RWPE2 (cell line): ENCODE results near the gene TNS3.

Source experiments
- ATAC-seq: fragments of 200-7000 bp; cut with Tn5 transposase; 3 replicates; pipeline ENCODE4 v1.9.1; 2021; ENCODE audit warnings: low read depth
- DNase-seq: peaks from one replicate; pipeline ENCODE4 v3.0.0-alpha.2; 2020; ENCODE audit warnings: low spot score
- H3K27ac ChIP-seq: fragments of 450-650 bp; 2 replicates; pipeline ENCODE4 v1.5.1; 2017; ENCODE audit warnings: mild to moderate bottlenecking; ENCODE audit not compliant: poor library complexity, severe bottlenecking
- H3K27me3 ChIP-seq: fragments of 250-450 bp; sonication (Bioruptor Pico); 2 replicates; pipeline ENCODE4 v1.5.1; 2021; ENCODE audit warnings: mild to moderate bottlenecking, moderate library complexity; ENCODE audit not compliant: insufficient read depth, poor library complexity, severe bottlenecking
- H3K36me3 ChIP-seq: fragments of 250-450 bp; sonication (Bioruptor Pico); 2 replicates; pipeline ENCODE4 v1.5.1; 2020; ENCODE audit warnings: low read depth, mild to moderate bottlenecking, moderate library complexity
- H3K4me1 ChIP-seq: fragments of 250-450 bp; sonication (Bioruptor Pico); 2 replicates; pipeline ENCODE4 v1.5.1; 2021; ENCODE audit warnings: mild to moderate bottlenecking, moderate library complexity; ENCODE audit not compliant: insufficient read depth, poor library complexity, severe bottlenecking
- H3K4me3 ChIP-seq: fragments of 250-450 bp; sonication (Bioruptor Pico); 2 replicates; pipeline ENCODE4 v1.5.1; 2021; ENCODE audit warnings: mild to moderate bottlenecking, moderate library complexity; ENCODE audit not compliant: severe bottlenecking
- H3K9me3 ChIP-seq: fragments of 250-450 bp; sonication (Bioruptor Pico); 2 replicates; pipeline ENCODE4 v1.5.1; 2021; ENCODE audit warnings: mild to moderate bottlenecking, moderate library complexity; ENCODE audit not compliant: severe bottlenecking
- TF ChIP-seq, protein P1 (sequence below): fragments of 450-650 bp; IDR thresholded peaks from one replicate; pipeline ENCODE4 v1.5.1; 2017; ENCODE audit warnings: mild to moderate bottlenecking, moderate library complexity; ENCODE audit not compliant: poor library complexity, severe bottlenecking

Gene TNS3

DNA sequence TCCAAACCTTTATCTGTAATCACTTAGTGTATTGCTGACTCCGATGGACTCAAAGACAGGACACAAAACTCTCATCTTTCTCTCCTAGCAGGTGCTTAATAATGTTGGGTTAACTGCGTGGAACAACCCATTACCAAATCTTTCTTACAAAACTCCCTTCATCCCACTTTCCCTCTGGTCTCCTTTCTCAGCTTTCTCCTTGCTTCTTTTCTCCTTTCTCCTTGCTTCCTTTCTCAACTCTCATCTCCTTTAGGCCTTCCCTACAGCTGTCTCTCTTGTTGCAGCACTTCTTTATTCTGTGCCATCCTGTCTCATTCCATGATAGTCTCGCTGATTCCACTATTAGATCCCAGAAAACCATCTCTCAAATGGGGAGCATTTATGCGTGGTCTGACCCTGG lies 67.5 kb downstream of the TNS3 start:
- H3K4me3 ChIP-seq = no peak overlapping the region
- ATAC-seq (no peak), DNase-seq (no peak)
- no peaks in the 10 kb centered on the region for H3K27me3 ChIP-seq
- no peak overlapping the region for H3K27ac ChIP-seq
- no peaks in the 10 kb centered on the region for H3K9me3 ChIP-seq
- H3K4me1 ChIP-seq = no peaks in the 10 kb centered on the region
- TF ChIP-seq, protein P1, sequence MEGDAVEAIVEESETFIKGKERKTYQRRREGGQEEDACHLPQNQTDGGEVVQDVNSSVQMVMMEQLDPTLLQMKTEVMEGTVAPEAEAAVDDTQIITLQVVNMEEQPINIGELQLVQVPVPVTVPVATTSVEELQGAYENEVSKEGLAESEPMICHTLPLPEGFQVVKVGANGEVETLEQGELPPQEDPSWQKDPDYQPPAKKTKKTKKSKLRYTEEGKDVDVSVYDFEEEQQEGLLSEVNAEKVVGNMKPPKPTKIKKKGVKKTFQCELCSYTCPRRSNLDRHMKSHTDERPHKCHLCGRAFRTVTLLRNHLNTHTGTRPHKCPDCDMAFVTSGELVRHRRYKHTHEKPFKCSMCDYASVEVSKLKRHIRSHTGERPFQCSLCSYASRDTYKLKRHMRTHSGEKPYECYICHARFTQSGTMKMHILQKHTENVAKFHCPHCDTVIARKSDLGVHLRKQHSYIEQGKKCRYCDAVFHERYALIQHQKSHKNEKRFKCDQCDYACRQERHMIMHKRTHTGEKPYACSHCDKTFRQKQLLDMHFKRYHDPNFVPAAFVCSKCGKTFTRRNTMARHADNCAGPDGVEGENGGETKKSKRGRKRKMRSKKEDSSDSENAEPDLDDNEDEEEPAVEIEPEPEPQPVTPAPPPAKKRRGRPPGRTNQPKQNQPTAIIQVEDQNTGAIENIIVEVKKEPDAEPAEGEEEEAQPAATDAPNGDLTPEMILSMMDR = no peak
- H3K36me3 ChIP-seq = peaks cover 11% of the 10 kb centered on the region; the same call in 1 of the 2 replicates

DNA sequence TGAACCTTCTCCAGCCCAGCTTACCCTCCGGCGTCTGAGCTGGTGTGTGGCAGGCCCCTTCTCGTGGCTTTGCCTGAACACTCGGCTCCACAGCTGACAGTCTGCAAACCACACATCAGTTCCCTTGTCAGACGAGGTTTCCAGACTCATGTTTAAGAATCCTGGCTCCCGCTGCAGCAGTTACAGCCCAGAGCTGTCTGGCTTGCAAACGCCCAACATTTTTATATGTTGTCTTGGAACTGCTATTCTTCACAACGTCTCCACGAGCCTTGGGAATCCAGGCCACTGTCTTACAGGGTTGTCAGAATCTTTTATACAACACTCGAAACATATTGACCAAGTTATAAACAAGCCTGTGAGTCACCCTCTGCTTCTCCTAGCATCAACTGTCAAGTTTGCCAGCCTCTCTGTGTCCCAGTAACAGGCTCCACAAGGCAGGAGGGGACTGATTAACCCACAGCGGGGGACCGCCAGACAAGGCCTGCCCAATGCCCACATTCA lies 68.1 kb downstream of the TNS3 start:
- no peaks in the 10 kb centered on the region for H3K9me3 ChIP-seq
- DNase-seq = no peak
- no peaks in the 10 kb centered on the region for H3K27me3 ChIP-seq
- no peak overlapping the region for H3K27ac ChIP-seq
- no peak overlapping the region for H3K4me3 ChIP-seq
- peaks cover 11% of the 10 kb centered on the region; the same call in 1 of the 2 replicates for H3K36me3 ChIP-seq
- TF ChIP-seq, protein P1 = no peak
- H3K4me1 ChIP-seq = no peaks in the 10 kb centered on the region
- no peak for ATAC-seq

DNA sequence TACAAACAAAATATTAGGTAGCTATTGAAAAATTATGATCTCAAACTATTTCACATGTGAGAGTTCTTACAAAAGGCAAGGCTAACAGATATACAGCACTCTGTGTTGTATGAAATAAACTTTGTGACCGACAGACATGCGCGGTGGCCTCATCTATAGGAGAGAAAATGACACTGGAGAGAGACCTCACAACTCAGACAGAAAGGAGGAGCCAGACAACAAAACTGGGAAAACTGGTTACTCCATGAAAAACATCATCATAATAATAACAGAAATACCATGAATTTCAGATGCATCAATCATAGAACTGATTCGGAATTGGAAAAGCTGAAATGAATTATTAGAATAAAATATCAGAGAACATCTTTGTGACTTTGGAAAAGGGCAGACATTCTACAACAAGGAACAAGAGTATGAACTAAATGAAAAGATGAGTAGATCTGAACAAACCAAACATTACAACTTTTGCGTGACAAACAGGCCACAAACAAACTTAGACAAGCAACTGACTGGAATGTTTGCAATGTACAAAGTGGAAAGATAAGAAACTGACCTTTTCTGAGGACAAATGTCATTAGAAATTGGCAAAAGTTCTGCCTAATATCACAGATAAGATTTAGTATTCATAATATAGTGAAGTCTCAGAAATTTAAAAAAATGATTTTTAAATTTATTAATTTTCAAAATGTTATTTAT lies 69.3 kb downstream of the TNS3 start:
- Histone ChIP-seq H3K4me3 (no peak overlapping the region), H3K4me1 (no peaks in the 10 kb centered on the region), H3K36me3 (peaks cover 10% of the 10 kb centered on the region; the same call in 1 of the 2 replicates), H3K9me3 (no peaks in the 10 kb centered on the region), H3K27me3 (no peaks in the 10 kb centered on the region), H3K27ac (no peak overlapping the region)
- ATAC-seq (no peak), DNase-seq (no peak)
- TF ChIP-seq, protein P1 = no peak

DNA sequence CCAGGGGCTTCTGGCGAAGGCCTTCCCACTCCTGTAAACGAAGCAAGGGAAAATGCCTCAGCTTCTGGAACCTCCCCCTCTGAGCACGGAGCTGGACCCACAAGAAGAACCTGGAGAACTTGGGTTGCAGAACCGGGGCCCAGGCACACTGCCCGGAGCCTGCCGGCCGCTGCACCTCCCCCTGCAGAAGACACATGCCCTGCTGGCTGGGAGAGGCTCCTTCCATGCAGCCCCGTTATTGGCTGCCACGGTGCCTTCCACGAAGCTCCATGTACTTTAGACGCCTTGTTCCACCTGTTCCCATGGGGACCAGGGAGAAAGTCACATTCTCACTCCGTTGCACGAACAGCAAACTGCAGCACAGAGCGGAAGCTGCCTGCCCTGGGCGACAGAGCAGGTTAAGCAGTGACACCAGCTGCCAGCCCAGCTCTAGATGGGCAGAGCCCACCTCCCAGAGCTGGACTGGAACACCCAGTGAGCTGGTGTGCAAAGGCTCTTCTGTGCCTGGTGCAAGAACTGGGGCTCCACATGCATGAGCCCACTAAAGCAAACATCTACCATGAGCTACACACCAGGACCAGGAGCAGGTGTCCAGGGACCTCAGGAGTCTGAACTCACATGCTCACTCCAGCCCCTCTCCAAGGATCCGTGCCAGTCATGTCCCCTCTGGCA lies 70.1 kb downstream of the TNS3 start:
- Histone ChIP-seq H3K9me3 (no peaks in the 10 kb centered on the region), H3K27ac (no peak overlapping the region)

More for the DNA sequence above, 70.1 kb downstream of the TNS3 start:
- Histone ChIP-seq H3K36me3 (peaks cover 2% of the 10 kb centered on the region; the same call in 1 of the 2 replicates), H3K4me1 (no peaks in the 10 kb centered on the region), H3K27me3 (no peaks in the 10 kb centered on the region), H3K4me3 (no peak overlapping the region)
- TF ChIP-seq, protein P1 = no peak
- ATAC-seq (no peak), DNase-seq (no peak)
